HG03159 (cell line): ENCODE data around the gene TANC1.

Source experiments
- ATAC-seq: cut with Tn5 transposase; IDR thresholded peaks from one replicate; pipeline ENCODE4 v1.9.1; 2021; ENCODE audit warnings: mild to moderate bottlenecking, moderate library complexity; ENCODE audit not compliant: unreplicated experiment

The TANC1 gene

GRCh38 chr2:158993721-158994587 is 25.5 kb downstream of the TANC1 start:
- ATAC-seq = no peak

DNA sequence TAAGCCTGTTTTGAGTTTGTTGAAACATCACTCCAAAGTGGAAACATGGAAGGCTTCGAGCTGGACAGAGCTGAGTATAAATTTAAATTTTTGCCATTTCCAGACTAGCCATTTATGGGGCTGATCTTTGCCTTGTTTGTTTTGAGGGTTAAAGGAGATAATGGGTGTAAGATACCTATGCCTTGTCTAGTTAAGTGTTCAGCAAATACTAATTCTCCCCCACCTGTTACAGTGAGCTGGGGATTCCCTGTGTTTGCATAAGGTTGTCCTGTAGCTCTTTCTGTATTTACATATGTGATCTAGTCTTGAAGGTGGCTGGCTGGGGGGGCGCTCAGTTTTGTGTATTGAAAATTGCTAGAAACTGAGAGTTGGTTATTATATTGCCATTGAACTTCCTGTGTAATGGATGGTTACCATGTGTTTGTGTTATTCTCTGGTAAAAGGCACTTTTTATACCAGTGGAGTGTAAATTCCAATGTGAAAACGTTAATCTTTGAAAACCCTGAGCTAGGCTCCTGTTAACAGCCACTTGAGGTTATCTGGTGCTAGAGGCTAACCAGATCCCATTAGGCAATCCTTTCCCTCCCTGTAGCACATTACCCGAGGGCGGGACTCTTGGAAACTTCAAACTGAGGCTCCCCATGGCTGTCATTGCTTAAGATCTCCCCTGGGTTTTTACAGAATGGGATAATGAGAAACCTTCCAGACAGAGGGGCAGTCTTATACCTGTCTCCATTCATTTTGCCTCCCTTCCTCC is 26.7 kb downstream of the TANC1 start:
- ATAC-seq = no peak

- ATAC-seq = no peak
Observed at GRCh38 chr2:158995677-158996049, 27.2 kb downstream of the TANC1 start.

GRCh38 chr2:158996378-158996993 is 28.0 kb downstream of the TANC1 start:
- no peak for ATAC-seq

DNA sequence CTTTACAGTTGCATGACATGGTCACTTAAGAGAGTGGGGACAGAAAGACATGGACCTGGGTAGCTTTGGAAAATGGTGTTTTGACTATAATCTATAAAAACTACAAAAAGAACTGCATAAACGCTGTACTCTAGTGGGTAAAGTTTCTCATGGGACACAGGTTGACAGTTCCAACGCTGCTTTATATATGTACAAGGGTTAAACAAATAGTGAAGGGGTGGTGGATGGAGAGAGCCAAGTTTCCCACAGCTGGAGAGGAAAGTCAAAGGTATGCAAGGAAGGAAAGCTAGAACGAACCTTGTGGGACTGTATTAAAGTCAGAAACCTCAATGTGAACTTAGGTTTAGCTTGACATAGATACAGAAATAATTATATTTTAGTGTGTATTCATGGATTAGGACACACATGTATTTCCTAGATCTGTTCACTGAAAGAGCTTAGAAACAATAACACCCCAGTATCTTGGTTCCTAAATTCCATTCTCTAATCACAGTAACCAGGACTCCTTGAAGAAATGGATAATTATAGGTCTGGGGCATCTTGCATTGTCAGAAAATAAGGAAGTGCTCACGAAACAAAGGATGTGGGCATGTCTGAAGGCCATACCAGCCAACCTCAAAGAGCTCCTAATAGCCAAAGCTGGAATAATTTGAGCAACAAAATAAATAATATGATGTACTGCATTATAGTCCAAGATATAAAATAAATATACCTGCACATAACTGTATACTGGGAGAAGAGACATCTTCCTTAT is 28.8 kb downstream of the TANC1 start:
- ATAC-seq = no peak

GRCh38 chr2:158998551-158999248 is 30.3 kb downstream of the TANC1 start:
- no peak for ATAC-seq

DNA sequence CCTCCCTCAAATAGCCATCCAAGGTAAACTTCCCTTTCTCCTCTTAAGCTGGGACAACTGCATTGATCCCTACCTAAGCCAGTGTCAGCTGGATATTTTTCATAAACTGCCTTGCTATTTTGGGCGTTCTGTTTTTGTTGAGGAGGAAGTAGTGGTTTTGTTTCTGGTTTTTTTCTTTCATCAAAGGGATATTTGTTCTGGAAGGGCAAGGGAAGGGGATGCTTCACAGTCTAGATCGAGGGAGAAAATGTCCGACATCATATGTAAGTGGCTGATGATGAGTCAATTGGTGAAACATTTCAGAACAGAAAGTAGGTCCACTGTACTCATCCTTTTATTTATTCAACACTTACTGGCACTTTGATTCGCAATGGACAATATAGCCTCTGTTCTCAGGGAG is 31.0 kb downstream of the TANC1 start:
- ATAC-seq = no peak

GRCh38 chr2:159000072-159000471 is 31.6 kb downstream of the TANC1 start:
- ATAC-seq = no peak

DNA sequence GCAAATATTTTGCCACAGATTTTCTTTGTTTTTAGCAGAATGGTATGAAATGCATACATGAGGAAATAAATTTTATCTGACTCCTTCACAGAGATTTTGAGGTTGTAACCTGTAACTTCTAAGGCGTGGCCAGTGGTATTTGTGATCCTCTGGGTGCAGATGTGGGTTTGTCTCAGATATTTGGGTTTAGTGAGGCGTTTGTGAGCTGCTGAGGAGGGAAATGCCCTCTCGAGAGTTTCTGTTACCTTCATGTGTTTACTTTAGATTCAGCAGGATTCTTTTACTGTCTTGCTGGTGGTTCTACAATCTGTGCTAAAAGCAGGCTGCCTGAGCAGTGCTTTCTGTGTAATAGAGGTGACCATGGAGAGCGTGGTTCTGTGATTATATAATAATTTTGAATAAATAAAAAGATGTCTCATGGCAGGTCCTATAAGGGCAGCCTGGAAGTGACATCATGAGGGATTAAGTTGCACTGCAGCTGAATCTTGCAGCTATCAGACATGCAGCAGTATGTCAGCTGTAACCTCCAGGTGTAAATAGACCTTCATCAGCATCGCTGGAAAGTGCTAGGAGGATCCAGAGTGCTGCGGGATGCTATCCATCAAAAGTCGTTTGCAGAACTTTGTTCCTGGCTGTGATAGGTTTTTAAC is 34.1 kb downstream of the TANC1 start:
- no peak for ATAC-seq

GRCh38 chr2:159003555-159003954 is 35.1 kb downstream of the TANC1 start:
- no peak for ATAC-seq

GRCh38 chr2:159004849-159005248 is 36.4 kb downstream of the TANC1 start:
- no peak for ATAC-seq

DNA sequence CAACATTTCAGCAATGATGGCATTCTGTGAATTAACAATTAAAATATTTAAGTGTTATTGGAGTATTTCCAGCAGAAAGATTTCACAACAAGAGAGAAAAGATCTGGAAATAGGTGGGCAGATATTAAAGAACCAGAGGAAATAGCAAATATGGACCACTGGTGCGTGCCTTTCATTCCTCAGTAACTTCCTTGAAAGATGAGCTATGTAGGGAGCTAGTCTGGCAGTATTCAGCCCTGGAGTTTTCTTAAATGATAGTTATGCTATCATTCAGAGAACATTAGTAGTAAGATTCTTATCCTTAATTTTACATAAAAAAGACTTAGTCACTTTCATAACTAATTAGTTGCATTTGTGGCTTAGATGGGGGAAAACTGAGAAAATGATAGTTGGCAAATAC is 41.5 kb downstream of the TANC1 start:
- no peak for ATAC-seq

DNA sequence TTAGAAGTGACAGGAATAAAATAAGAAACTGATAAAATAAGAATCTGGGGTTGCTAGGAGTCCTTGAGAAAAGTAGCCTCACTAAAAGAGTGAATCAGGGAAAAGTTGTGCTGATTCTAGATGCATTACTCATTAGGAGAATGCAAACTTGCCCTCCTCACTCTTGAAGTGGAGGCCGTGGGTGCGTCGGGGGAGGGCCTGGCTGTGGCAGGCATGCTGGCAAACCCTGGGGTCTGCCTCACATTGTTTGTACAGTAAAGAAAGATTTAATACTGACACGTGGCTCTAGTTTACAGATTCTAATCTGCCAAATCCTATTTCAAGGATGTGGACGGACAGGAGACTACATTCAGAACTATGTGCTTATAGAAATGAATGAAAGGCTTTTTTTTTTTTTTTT is 41.9 kb downstream of the TANC1 start:
- ATAC-seq = no peak

GRCh38 chr2:159010963-159011362 is 42.5 kb downstream of the TANC1 start:
- ATAC-seq = no peak

DNA sequence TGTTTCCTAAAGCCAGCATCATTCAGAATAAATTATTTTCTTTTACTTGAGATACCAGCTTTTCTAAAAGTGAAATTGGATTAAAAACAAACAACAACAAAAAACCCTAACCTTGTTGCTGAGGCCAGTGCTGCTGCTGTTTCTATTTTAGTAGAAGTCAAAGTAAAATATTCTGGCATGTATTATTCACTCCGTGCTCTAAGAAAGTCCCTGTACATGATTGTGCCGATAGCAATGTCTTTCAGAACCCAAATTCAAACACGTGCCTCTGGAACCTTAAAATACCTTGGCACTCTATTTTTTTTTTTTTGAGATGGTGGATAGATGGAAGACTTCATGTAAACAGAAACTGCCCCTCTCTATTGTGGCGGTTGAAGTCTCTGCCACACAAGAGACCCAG is 43.7 kb downstream of the TANC1 start:
- ATAC-seq = no peak

DNA sequence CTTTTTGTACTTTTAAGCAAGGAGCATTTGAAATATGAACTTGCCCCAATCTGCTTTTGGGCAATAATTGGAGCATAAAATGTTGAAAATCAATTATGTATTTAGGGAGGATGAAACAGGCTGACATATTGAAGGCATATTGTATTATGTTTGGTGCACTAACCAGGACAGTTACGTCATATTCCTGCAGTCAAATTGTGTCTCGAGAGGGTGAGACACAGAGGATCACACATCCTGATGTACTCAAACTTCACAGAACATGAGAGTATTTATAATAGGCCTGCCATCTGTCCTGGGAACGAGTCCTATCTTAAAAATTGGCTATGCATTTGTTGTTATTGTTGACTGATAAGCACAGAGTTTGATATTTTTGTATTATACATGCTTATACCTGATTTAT is 44.7 kb downstream of the TANC1 start:
- no peak for ATAC-seq

DNA sequence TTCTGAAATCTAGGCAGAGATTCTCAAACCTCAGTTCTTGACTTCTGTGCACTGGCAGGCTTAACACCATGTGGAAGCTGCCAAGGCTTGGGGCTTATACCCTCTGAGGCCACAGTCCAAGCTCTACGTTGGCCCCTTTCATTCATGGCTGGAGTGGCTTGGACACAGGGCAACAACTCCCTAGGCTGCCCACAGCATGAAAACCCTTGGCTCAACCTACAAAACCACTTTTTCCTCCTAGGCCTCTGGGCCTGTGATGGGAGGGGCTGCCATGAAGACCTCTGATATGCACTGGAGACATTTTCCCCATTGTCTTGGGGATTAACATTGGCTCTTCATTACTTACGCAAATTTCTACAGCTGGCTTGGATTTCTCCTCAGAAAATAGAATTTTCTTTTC is 46.7 kb downstream of the TANC1 start:
- ATAC-seq = no peak

DNA sequence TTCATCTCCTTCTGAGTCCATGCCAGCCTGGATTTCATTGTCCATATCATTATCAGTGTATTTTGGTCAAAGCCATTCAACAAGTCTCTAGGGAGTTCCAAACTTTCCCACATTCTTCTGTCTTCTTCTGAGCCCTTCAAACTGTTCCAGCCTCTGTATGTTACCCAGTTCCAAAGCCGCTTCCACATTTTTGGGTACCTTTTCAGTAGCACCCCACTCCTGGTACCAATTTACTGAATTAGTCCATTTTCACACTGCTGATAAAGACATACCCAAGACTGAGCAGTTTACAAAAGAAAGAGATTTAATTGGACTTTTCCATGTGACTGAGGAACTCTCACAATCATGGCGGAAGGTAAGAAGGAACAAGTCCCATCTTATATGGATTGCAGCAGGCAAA is 47.4 kb downstream of the TANC1 start:
- ATAC-seq = no peak

DNA sequence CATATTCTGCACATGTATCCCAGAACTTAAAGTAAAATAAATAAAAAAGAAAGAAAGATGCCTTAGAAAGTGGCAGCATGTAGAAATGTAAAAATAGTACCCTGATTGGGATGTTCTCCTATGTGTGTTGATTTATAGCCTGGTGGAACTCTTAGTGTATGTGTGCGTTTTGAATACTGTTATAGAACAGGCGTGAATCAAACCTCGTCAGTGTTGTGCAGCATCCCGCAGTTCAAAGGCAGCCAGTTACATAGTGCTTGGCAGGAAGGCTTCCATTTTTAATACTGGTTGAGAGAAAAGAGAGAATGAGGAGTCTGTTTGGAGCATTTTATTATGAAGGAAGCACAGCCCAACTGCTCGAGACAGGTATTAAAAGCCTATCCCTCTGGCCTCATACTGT is 49.4 kb downstream of the TANC1 start:
- no peak for ATAC-seq

GRCh38 chr2:159019021-159019420 is 50.6 kb downstream of the TANC1 start:
- no peak for ATAC-seq
